GM18502 (cell line): ENCODE data around the gene BIVM.
"Not testable (repeated sequence)": the region's sequence is repeated elsewhere in the genome, so short reads cannot be mapped to it uniquely, and the experiment has no call there.

Source experiments
- ATAC-seq: cut with Tn5 transposase; IDR thresholded peaks from one replicate; pipeline ENCODE4 v1.9.1; 2021; ENCODE audit warnings: mild to moderate bottlenecking; ENCODE audit not compliant: unreplicated experiment, poor library complexity

BIVM gene

GRCh38 chr13:102798581-102799425, at the start of gene BIVM, which contains the start of gene POGLUT2:
TSS of gene BIVM (plus strand) at chr13:102799119. CDS start at chr13:102807268, 8,149 bp downstream.
TSS of gene POGLUT2 (minus strand) at chr13:102798976. CDS start at chr13:102798670, 306 bp downstream.
- ATAC-seq = peak; percentile 86

- ATAC-seq = no peak
These were observed 47.0 kb upstream of the BIVM start for GRCh38 chr13:102751886-102752285.

- ATAC-seq = no peak
These were observed 41.9 kb upstream of the BIVM start for GRCh38 chr13:102757006-102757405.

GRCh38 chr13:102758842-102759241, 40.1 kb upstream of the BIVM start:
- ATAC-seq = no peak

GRCh38 chr13:102761071-102761470, 37.8 kb upstream of the BIVM start:
- ATAC-seq = no peak

- peak; percentile 48 for ATAC-seq
These were observed 35.2 kb upstream of the BIVM start for GRCh38 chr13:102763741-102764140.

- no peak for ATAC-seq
These were observed 30.0 kb upstream of the BIVM start for GRCh38 chr13:102768909-102769308.

- no peak for ATAC-seq
These were observed 29.2 kb upstream of the BIVM start for GRCh38 chr13:102769679-102770078.

- ATAC-seq = no peak
These were observed 28.5 kb upstream of the BIVM start for GRCh38 chr13:102770435-102770834.

- ATAC-seq = no peak
These were observed 27.4 kb upstream of the BIVM start for GRCh38 chr13:102771298-102772041.

- ATAC-seq = no peak
These were observed 26.9 kb upstream of the BIVM start for GRCh38 chr13:102772042-102772425.

GRCh38 chr13:102773441-102774213, 25.3 kb upstream of the BIVM start, which contains the start of gene TEX30:
TSS of gene TEX30 (minus strand) at chr13:102773786. CDS start at chr13:102770026, 3,760 bp downstream.
- ATAC-seq = peak; percentile 91

GRCh38 chr13:102774214-102774568, 24.7 kb upstream of the BIVM start:
- no peak for ATAC-seq

GRCh38 chr13:102774591-102775520, 24.1 kb upstream of the BIVM start:
- no peak for ATAC-seq

GRCh38 chr13:102776271-102776670, 22.6 kb upstream of the BIVM start:
- no peak for ATAC-seq

GRCh38 chr13:102777736-102778135, 21.2 kb upstream of the BIVM start:
- no peak for ATAC-seq

GRCh38 chr13:102779436-102780159, 19.3 kb upstream of the BIVM start:
- ATAC-seq = peak; percentile 75

GRCh38 chr13:102780656-102781055, 18.3 kb upstream of the BIVM start:
- not testable (repeated sequence) for ATAC-seq

- ATAC-seq = no peak
These were observed 17.3 kb upstream of the BIVM start for GRCh38 chr13:102781591-102781990.
